ENCODE results near the gene DLGAP4.
A peak's percentile ranks its signal among the peaks of the same experiment; 100 is the strongest.

The DLGAP4 gene

GRCh38 chr20:36306553-36307411 lies 643 bp downstream of the DLGAP4 start:
- Histone ChIP-seq H3K9me3 (ENCODE audit: insufficient read depth, low read length) (no peaks in the 10 kb centered on the region), H3K4me1 (ENCODE audit: insufficient read depth, insufficient read length) (peaks cover 30% of the 10 kb centered on the region), H3K4me3 (ENCODE audit: insufficient read length, low read depth) (peak overlapping the region; percentile 63), H3K36me3 (ENCODE audit: insufficient read depth, insufficient read length, low read length) (no peaks in the 10 kb centered on the region), H3K9ac (ENCODE audit: insufficient read length, low read depth) (peak overlapping the region; percentile 79), H3K27me3 (ENCODE audit: insufficient read depth, insufficient read length) (peaks cover 47% of the 10 kb centered on the region)
- no peak for DNase-seq (ENCODE audit: low read depth, low spot score)
- TF ChIP-seq ZNF274 (IDR thresholded peaks at IDR 0.05; ENCODE audit: low read depth, low read length) (no peak), SUZ12 (IDR thresholded peaks at IDR 0.05; ENCODE audit: extremely low read depth, insufficient read depth, insufficient read length) (no peak), YY1 (IDR thresholded peaks at IDR 0.05; ENCODE audit: insufficient read depth, insufficient read length) (no peak)

GRCh38 chr20:36307412-36308325 lies 1.5 kb downstream of the DLGAP4 start:
- Histone ChIP-seq H3K4me1 (ENCODE audit: insufficient read depth, insufficient read length) (peaks cover 32% of the 10 kb centered on the region), H3K4me3 (ENCODE audit: insufficient read length, low read depth) (peak overlapping the region; percentile 63), H3K36me3 (ENCODE audit: insufficient read depth, insufficient read length, low read length) (no peaks in the 10 kb centered on the region), H3K9me3 (ENCODE audit: insufficient read depth, low read length) (no peaks in the 10 kb centered on the region), H3K27me3 (ENCODE audit: insufficient read depth, insufficient read length) (peaks cover 44% of the 10 kb centered on the region), H3K9ac (ENCODE audit: insufficient read length, low read depth) (peak overlapping the region; percentile 79)
- DNase-seq (ENCODE audit: low read depth, low spot score) = no peak
- no peak for TF ChIP-seq ZNF274 (IDR thresholded peaks at IDR 0.05; ENCODE audit: low read depth, low read length)
- TF ChIP-seq YY1 (IDR thresholded peaks at IDR 0.05; ENCODE audit: insufficient read depth, insufficient read length) = no peak
- no peak for TF ChIP-seq SUZ12 (IDR thresholded peaks at IDR 0.05; ENCODE audit: extremely low read depth, insufficient read depth, insufficient read length)

GRCh38 chr20:36308353-36308752 lies 2.2 kb downstream of the DLGAP4 start:
- H3K9me3 ChIP-seq (ENCODE audit: insufficient read depth, low read length) = no peaks in the 10 kb centered on the region
- no peak for TF ChIP-seq YY1 (IDR thresholded peaks at IDR 0.05; ENCODE audit: insufficient read depth, insufficient read length)
- no peak for TF ChIP-seq SUZ12 (IDR thresholded peaks at IDR 0.05; ENCODE audit: extremely low read depth, insufficient read depth, insufficient read length)
- no peak for TF ChIP-seq ZNF274 (IDR thresholded peaks at IDR 0.05; ENCODE audit: low read depth, low read length)
- no peak for DNase-seq (ENCODE audit: low read depth, low spot score)
- no peaks in the 10 kb centered on the region for H3K36me3 ChIP-seq (ENCODE audit: insufficient read depth, insufficient read length, low read length)
- peaks cover 44% of the 10 kb centered on the region for H3K27me3 ChIP-seq (ENCODE audit: insufficient read depth, insufficient read length)
- H3K9ac ChIP-seq (ENCODE audit: insufficient read length, low read depth) = peak overlapping the region; percentile 36
- no peak overlapping the region for H3K4me3 ChIP-seq (ENCODE audit: insufficient read length, low read depth)
- H3K4me1 ChIP-seq (ENCODE audit: insufficient read depth, insufficient read length) = peaks cover 33% of the 10 kb centered on the region

GRCh38 chr20:36308986-36309385 lies 2.8 kb downstream of the DLGAP4 start:
- Histone ChIP-seq H3K9me3 (ENCODE audit: insufficient read depth, low read length) (no peaks in the 10 kb centered on the region), H3K9ac (ENCODE audit: insufficient read length, low read depth) (no peak overlapping the region), H3K36me3 (ENCODE audit: insufficient read depth, insufficient read length, low read length) (no peaks in the 10 kb centered on the region), H3K4me1 (ENCODE audit: insufficient read depth, insufficient read length) (peaks cover 33% of the 10 kb centered on the region), H3K27me3 (ENCODE audit: insufficient read depth, insufficient read length) (peaks cover 41% of the 10 kb centered on the region), H3K4me3 (ENCODE audit: insufficient read length, low read depth) (no peak overlapping the region)
- DNase-seq (ENCODE audit: low read depth, low spot score) = no peak
- no peak for TF ChIP-seq SUZ12 (IDR thresholded peaks at IDR 0.05; ENCODE audit: extremely low read depth, insufficient read depth, insufficient read length)

- Histone ChIP-seq H3K9ac (ENCODE audit: insufficient read length, low read depth) (no peak overlapping the region), H3K4me3 (ENCODE audit: insufficient read length, low read depth) (no peak overlapping the region), H3K27me3 (ENCODE audit: insufficient read depth, insufficient read length) (peaks cover 35% of the 10 kb centered on the region), H3K36me3 (ENCODE audit: insufficient read depth, insufficient read length, low read length) (no peaks in the 10 kb centered on the region), H3K9me3 (ENCODE audit: insufficient read depth, low read length) (no peaks in the 10 kb centered on the region), H3K4me1 (ENCODE audit: insufficient read depth, insufficient read length) (peaks cover 33% of the 10 kb centered on the region)
- no peak for DNase-seq (ENCODE audit: low read depth, low spot score)
- TF ChIP-seq YY1 (IDR thresholded peaks at IDR 0.05; ENCODE audit: insufficient read depth, insufficient read length) = no peak
- TF ChIP-seq SUZ12 (IDR thresholded peaks at IDR 0.05; ENCODE audit: extremely low read depth, insufficient read depth, insufficient read length) = no peak
- no peak for TF ChIP-seq ZNF274 (IDR thresholded peaks at IDR 0.05; ENCODE audit: low read depth, low read length)
Observed at GRCh38 chr20:36309643-36310042, 3.5 kb downstream of the DLGAP4 start.

- H3K36me3 ChIP-seq (ENCODE audit: insufficient read depth, insufficient read length, low read length) = no peaks in the 10 kb centered on the region
- H3K9me3 ChIP-seq (ENCODE audit: insufficient read depth, low read length) = no peaks in the 10 kb centered on the region
- TF ChIP-seq ZNF274 (IDR thresholded peaks at IDR 0.05; ENCODE audit: low read depth, low read length) (no peak), SUZ12 (IDR thresholded peaks at IDR 0.05; ENCODE audit: extremely low read depth, insufficient read depth, insufficient read length) (no peak), YY1 (IDR thresholded peaks at IDR 0.05; ENCODE audit: insufficient read depth, insufficient read length) (no peak)
- H3K4me1 ChIP-seq (ENCODE audit: insufficient read depth, insufficient read length) = peaks cover 29% of the 10 kb centered on the region
- H3K27me3 ChIP-seq (ENCODE audit: insufficient read depth, insufficient read length) = peaks cover 28% of the 10 kb centered on the region
- H3K4me3 ChIP-seq (ENCODE audit: insufficient read length, low read depth) = no peak overlapping the region
- no peak overlapping the region for H3K9ac ChIP-seq (ENCODE audit: insufficient read length, low read depth)
- no peak for DNase-seq (ENCODE audit: low read depth, low spot score)
Observed at GRCh38 chr20:36310215-36310981, 4.3 kb downstream of the DLGAP4 start.
